ENCODE results near the gene CERS3.

DNA sequence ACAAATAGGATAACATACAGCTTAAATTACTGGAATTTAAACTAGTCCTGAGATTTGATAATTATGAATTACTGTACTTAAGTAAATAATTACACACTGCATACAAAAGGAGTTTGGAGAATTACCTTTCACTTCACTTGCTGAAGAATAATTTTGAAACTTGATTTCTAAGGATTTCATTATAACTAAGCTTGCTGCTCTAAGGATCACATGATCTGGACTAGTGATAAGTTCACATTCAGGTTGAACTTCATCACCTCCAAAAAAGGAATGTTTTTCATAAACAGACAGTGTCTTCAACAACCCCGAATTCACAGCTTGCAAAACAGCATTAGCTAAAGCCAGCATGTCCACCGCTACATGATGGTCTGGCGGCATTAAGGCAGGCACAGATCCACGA, 44.8 kb upstream of the CERS3 start:
- TF ChIP-seq, protein P1, sequence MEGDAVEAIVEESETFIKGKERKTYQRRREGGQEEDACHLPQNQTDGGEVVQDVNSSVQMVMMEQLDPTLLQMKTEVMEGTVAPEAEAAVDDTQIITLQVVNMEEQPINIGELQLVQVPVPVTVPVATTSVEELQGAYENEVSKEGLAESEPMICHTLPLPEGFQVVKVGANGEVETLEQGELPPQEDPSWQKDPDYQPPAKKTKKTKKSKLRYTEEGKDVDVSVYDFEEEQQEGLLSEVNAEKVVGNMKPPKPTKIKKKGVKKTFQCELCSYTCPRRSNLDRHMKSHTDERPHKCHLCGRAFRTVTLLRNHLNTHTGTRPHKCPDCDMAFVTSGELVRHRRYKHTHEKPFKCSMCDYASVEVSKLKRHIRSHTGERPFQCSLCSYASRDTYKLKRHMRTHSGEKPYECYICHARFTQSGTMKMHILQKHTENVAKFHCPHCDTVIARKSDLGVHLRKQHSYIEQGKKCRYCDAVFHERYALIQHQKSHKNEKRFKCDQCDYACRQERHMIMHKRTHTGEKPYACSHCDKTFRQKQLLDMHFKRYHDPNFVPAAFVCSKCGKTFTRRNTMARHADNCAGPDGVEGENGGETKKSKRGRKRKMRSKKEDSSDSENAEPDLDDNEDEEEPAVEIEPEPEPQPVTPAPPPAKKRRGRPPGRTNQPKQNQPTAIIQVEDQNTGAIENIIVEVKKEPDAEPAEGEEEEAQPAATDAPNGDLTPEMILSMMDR (IDR thresholded peaks at IDR 0.05): no peak
- TF ChIP-seq POLR2A (IDR thresholded peaks at IDR 0.05) (no peak), POLR2AphosphoS5 (IDR thresholded peaks at IDR 0.05; ENCODE audit: insufficient read depth in 1 of 2, low read depth in 1 of 2) (no peak)

All from vagina (tissue), 2 donors.